C4-2B (cell line): ENCODE measurements around the gene ITPR2.

ENCODE experiments used
- CTCF ChIP-seq: fragments of 450-650 bp; conservative IDR thresholded peaks from 2 replicates; pipeline ENCODE4 v1.5.1; 2017; ENCODE audit warnings: mild to moderate bottlenecking
- ZFX ChIP-seq: fragments of 450-650 bp; IDR thresholded peaks from 2 replicates; pipeline ENCODE4 v1.6.1; 2017

- TF ChIP-seq CTCF, result no peak
- TF ChIP-seq ZFX, result no peak
These were observed 130.3 kb downstream of the ITPR2 start for GRCh38 chr12:26702741-26703140.
